ENCODE measurements around the gene RCOR1.

The RCOR1 gene

DNA sequence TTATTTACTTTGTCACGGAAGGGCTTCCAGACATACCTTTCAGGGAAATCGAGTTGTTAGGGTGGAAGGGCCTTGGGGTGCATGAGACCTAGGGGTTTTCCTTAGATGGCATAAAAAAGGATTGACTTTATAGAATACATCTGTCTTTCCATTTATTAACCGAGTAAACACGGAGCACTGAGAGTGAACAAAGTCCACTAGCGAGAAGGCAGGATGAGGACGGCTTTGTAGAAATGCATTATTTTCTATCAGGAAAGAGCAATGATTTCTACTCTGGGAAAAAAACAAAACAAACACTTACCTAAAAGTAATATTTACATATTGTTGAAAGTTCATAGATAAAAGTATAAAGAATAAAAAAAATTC, 91.8 kb downstream of the RCOR1 start:
- no peak for DNase-seq

DNA sequence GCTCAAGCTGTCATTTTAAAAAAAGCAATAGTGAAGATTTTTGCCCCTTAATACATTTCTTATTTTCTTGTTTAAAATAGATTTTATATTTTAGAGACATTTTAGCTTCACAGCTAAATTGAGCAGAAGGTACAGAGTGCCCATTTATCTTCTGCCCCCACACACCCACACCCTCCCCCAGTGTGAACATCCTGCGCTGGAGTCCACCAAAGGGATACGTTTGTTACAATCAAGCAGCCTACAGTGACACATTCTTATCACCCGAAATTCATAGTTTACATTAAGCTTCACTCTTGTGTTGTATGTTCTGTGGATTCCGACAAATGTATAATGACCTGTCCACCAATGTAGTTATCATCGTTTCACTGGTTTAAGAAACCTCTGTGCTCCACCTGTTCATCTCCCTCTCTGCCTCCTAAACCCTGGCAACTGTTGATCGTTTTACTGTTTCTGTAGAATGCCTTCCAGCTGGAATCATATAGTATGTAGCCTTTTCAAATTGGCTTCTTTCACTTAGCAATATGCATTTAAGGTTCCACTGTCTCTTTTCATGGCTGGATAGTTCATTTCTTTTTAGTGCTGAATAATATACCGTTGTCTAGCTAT, 93.8 kb downstream of the RCOR1 start:
- DNase-seq: no peak

DNA sequence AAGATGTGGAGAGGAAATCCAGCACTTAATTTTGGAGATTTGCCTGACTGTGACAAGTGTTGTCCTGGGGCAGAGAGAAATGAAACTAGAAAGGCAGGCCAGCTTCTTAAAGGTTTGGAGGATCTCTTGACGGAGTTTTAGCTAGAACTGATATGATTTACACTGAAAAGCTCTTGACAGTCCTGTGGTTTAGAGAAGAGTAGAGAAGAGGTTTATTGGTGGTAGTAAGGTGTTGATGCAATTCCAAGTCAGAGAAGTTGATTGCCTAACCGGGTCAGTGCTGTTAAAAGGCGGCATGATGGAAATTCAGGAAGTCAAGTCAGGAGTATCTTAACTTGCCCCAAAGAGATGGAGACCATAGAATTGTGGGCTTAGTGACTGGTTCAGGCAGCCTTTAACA, 95.8 kb downstream of the RCOR1 start:
- DNase-seq: no peak

DNA sequence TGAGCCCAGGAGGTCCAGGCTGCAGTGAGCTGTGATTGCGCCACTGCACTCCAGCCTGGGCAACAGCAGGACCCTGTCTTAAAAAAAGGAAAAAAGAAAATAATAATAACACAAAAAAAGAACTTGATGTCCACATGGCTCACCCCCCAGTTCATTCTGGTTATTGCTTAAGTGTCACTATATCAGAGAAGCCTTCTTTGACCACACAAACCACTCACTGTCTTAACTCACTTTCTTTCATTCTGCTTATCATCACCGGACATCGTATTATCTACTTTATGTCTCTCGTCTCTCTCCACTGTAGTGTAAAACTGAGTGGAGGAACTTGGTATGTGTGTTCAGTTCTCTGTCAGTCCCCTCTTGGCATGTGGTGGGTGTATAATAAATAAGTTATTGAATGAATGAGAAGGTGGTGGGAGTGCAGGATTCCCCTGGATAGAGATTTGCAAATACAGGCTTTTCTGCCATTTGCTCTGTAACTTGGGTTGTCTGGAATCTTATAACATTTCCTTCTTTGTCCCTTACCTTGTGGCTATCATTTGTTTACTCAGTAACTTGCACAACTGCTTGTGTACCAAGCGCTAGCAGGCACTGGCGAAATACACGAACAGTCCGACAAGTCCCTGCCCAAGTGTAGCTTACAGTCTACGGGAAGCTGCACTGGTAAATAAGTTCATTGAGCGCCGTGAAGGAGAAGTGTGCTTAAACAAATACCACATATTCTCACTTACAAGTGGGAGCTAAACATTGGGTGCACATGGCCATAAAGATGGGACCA, 98.2 kb downstream of the RCOR1 start:
- DNase-seq: no peak

DNA sequence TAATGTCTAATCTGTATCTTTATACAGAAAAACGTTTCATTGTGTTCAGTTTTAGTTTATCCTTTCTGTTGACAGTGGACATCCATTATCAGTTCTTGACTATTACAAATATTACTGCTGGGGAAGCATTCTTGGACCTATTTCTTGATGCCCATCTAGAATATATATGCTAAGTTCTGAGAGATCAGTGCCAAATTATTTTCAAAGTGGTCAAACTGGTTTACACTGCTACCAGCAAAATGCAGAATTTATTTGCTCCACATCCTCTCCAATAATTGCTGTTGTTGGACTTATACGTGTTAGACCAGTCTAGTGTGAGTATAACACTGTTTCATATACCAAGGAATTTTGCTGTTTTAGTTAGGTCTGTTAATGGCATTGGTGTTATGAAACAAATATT, 99.3 kb downstream of the RCOR1 start:
- DNase-seq: no peak

DNA sequence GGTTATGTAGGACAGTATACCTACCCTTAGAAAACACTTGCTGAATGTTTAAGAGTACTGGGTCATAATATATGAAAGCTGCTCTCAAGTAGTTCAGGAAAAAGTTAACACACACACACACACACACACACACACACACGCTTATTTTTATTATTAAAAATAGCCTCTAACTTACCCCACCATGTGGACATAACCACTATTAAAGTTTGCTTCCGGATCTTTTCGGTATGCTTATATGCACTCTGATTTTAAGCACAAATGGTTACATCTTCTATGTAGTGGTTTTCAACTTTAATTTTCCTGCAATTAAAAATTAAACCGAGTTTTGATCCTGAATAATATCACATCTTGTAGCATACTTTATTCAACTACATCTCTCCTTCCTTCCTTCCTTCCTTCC, 99.9 kb downstream of the RCOR1 start:
- no peak for DNase-seq

DNA sequence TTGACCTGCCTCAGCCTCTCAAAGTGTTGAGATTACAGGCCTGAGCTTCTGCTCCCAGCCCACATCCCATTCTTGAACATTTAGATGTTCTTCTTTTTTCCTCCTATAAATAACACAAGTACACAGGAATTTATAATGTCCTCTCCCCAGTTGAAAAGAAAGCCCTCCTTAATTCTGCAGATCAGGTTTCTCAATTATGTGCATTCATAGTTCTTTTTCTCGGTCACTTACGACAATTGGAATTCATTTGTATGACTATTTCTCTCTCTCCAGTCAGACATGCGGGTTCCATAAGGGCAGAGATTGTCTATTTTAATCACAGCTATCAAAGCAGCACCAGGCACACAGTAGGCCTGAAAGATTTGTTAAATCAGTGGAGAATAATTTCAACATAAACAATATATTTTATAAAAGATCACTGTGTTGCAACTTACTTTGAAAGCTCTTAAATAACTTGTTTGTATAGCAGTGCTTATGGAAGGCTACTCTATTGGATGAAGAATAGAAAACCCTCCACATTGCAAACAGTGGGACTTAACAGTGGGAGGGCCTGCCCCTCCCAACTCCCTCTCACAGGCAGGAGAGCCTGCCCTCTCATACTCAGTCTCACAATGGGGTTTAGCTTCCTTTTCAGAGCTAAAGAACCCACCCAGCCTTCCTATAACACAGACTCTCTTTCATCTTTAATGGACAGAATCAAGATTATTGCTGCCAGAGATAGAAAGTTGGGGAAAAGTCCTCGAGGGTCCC, 100.7 kb downstream of the RCOR1 start:
- DNase-seq: peak; percentile 60

DNA sequence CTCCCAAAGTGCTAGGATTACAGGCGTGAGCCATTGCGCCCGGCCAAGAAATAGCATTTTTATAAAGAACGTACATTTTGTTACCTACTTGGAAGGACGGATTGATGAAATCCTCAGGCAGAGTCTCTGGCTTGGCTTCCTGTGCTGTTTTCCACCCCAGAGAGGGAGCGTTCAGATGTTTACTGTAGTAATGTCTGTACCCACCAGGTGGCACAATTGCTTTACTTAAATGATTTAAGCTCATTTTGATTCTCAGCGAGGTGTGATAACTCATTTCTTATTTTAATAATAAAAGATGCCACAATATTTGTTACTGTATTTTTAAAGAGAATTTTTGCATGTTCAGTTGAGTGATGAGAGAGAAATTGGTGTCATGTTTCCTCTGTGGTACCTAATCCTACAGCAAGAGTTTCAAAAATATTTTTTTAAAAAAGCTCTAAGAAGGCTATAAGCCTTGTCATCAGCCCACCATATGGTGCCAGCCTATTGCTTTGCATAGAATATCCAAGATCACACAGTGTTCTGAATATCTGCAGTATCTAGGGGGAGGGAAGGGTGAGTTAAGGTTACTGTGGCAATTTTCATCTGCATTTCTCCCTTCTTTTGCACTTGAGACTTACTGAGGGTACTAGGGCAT, 102.2 kb downstream of the RCOR1 start:
- DNase-seq: peak; percentile 78

DNA sequence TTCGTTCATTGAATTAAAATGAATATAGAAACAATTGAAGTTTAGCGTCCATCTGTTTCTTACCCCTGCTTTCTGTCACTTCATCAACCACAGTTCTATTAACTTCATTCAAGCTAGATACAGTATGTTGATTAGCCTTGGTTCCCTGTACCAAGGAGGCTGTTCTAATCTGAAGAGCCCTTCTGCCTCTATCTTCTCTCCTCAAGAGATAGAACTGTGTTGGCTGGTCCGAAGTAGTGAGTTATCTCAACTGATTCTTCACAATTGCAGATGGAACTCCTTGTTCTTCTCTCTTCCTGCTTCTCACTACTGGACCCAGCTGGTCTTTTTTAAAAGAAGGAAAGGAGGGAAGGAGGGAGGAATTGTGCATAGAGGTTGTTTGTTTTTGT, 102.7 kb downstream of the RCOR1 start:
- no peak for DNase-seq

DNA sequence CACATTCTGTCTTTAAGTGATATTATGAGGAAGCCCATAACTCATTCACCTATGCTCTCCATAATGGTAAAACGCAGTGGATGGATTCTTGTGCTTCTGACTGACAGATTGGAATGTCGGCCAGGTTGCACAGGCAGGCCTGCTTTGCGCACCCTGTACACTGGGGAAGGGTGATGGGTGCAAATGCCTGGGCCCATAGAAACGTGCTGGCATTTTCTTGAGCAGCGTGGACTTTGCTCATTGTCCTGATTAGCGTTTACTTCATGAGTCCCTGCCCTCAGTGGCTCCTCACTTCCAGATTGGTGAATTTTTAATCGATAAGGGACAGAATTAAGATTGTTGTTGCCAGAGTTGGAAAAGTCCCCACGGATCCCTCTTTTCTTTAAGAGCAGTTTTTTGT, 103.9 kb downstream of the RCOR1 start:
- no peak for DNase-seq

DNA sequence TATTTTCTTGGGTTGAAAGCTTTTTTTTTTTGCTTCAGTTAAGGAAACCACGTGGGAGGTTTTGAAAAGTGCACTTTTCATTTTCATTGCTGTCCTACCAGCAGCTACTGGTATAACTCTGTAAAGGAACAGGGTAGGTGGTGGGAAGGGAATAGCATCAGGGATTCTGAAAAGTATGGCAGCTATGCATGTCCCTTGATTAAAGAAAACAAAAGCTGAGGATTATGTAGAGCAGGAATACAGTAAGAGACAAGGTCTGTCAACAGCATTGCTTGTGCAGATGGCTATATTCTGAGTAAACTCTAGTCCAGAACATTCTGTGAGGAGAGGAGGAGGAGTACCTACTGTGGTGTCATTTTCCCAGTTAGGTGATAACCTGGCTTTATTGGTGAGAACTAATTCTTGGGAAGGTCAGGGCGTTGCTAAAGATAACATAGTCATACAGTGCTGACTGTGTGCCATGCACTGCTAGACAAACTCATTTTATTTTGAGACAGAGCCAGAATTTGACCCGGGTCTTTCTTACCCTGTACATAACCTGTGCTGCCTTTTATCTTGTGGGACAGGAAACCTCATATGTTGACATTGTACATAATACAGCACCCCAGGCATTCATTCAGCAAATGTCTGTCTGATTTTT, 104.5 kb downstream of the RCOR1 start:
- DNase-seq: no peak

DNA sequence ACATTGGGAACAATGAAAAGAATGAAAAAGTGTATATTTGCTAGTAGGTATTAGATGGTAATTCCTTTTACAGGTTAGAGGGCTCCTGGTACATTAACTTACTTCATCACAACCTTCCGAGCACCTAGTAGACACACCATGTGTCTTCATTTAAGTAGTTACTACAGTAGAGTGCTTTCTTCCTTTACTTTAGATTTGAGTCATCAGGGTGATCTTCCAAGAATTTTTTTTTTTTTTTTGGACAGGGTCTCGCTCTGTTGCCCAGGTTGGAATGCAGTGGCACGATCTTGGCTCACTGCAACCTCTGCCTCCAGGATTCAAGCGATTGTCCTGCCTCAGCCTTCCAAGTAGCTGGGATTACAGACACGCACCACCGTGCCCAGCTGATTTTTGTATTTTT, 105.1 kb downstream of the RCOR1 start:
- no peak for DNase-seq

DNA sequence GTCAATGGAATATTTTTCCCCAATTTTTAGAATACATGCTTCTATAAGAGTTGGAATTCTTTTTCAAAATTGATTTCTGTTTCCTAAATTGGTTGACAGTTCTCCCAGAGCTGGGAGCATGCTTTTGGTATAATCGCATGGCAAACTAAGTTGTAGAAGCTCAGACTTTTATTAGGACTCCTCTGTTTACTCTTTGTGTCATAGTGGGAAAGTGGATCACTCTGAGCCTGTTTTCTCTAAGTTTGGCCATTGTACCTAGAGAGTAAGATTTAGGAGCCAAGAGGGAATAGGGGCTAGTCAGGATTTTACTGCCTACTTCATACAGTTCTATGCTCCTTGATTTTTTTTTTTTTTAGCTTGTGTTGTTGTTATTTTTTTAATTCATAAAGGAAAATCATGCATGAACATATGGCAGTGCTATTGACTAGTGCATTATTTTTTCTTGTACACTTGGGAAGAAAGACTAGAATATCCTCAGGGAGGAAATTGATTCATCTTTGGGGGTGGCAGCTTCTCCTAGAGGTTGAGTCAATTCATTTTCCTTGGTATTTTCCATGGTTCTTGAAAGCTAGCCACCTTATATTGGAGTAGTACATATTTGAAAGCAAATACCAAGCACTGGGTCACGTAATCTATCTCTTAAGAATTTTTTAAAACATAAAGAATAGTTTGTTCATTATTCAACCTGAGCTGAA, 107.1 kb downstream of the RCOR1 start:
- no peak for DNase-seq

DNA sequence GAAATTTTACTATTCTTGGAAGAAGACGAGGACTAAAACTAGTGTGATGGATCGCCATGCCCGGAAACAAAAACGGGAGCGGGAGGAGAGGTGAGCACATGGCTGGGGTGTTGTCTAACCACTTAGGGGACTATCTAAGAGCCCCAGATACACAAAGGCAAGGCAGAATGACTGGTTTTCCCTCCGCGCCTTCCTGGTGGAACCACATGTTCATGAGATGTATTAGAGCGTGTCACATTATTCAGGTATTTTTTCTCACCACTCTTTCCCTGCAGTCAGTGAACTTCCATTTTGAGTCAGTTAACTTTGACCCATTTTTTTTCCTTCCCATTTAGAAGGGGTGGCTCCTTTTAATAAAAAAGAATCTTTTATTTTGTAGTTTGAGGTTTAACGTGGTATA, 116.0 kb downstream of the RCOR1 start:
- no peak for DNase-seq

DNA sequence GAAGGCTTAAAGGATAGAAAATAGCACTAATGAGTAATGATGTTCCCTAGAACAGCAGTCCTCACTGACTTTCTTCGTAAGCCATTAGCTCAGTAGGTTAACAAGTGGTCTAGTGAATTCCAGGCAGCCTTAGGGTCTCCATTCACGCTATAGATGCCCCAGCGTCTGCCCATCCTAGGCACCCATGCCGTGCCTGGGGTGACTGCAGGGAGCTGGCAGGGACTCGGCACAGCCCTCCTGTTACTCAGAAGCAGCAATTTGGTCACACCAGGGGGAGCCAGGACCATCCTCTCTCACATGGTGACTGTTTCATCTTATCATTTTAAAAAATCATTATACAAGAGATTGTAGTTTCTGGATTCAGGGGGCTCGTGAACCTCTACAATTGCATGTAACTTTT, 118.8 kb downstream of the RCOR1 start:
- no peak for DNase-seq

DNA sequence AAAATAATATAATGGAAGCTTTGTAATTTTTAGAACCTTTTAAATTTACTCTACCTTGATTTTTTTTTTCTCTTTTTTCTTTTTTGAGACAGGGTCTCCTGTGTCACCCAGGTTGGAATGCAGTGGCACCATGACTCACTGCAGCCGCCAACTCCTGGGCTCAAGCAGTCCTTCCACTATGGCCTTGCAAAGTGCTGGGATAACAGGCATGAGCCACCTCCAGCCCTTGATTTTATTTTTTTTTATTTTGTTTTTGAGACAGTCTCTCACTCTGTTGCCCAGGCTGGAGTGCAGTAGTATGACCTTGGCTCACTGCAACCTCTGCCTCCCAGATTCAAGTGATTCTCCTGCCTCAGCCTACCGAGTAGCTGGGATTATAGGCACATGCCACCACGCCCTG, 119.5 kb downstream of the RCOR1 start:
- no peak for DNase-seq

DNA sequence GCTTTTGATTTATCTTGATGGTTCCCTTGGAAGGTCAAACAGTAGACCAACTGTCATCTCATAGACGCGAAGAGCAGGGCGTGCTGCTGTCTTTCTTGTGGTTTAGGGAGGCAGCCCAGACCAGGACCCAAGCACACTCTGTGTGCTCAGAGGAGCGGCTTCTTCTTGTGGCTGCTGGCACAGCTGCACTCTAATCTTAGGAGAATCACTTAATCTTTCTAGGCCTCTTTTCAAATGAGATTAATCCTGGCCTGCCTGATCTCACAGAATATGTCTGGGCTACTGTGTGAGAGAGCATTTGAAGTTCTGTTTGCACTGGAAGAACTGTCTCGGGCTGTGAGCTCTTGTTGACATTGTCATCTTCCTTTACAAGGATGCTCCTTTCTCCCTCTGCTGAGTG, 124.8 kb downstream of the RCOR1 start:
- DNase-seq: no peak

DNA sequence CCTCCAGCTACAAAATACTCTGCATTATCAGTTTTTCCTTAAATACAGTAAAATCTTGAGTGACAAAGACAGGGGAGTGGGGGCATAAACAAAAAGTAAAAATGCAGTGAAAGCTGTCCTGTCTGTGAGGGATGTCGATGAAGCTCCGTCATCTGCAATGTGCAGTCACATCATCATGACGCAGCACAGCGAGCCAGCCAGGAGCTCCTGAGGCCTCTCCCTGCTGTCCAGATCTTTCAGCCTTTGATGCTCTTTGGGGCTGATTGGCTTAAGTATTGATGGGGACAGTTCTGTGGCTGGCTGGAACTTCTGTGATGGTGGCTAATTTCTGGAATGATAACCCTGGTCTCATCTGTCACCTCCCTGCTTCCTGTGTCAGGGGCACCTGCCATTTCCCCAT, 130.2 kb downstream of the RCOR1 start:
- DNase-seq: no peak

DNA sequence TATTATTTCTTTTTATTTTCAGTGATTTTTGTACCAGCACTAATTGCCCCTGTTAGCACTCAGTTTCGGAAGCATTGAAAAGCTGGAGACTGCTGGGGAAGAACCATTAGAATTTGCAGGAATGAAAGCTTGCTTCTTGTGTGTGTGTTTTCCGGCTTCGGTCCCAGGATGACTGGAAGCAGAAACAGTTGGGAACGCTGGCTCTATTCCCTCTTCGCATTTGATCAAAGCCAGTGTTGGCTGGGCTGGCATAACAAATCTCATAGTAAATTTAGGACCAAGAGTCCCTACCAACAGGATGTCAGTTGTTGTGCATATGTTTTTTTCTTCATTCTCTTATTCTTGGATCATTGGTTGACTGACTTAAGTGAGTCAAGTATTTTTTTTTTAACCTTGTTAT, 131.2 kb downstream of the RCOR1 start:
- no peak for DNase-seq

DNA sequence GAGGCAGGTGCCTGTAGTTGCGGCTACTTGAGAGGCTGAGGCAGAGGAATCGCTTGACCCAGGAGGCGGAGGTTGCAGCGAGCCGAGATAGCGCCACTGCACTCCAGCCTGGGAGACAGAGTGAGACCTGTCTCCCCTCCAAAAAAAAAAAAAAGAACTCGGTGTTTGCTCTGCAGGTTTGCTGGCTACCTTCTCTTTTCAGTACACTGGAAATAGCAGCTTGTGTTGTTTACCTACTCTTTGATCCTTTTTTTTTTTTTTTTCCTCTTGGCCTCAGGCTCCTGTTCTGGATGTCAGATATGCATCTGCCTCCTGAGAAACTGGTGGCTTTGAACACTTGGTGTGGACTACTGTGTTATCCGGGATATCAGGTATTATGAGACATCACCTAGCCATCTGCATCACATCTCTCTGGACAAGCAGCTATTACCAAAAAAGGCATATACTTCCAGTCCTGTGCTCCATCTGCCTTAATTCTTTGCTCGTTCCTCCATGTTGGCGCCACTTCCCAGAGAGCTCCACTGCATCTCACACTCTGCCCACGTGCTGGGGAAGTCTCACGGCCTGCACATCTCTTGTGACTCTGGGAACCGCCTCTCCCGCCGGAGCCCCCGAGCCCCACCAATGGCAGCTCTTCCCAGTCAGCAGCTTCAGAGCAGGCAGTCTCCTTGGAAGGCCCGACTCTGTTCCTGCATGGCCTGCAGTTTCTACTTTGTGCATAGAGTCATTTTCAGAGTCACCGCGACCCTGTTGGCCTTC, 133.9 kb downstream of the RCOR1 start:
- no peak for DNase-seq

DNA sequence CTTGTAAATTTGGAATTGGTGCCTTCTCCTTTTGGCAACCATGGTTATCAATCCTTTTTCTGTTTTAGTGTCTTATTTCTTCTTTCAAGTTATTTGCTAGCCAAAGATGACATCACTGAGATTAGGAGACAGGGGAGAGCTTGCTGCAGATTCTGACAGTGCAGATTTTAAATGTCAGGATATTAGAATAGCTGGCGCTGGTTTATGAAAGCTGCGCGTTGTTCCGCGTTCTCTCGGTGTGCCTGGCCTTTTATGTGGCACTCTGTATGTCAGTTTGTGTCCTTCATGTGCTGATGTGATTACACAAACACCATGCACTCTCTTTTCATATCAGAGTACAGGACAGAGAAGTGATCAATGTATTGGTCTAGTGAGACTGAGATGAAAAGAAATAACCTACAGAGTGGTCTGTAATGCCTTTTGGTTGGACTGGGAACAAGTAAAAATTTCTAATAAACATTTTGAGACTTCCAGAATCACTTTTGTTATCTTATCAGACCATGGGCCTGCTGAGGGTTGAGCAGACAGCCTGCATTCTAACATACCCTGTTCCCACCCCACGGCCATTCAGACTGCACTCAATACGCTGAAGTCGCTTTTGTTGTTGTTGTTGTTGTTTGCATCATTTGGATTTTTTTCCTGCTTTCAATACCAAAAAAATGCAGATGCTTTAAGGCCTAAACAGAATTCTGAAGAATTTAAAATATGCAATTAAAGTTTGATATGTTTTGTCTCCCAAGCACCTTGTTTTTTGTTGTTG, 135.1 kb downstream of the RCOR1 start:
- no peak for DNase-seq
